GM21529 (cell line): ENCODE data around the gene ABCG4.
"Not testable (repeated sequence)": the region's sequence is repeated elsewhere in the genome, so short reads cannot be mapped to it uniquely, and the experiment has no call there.

Experiments
- ATAC-seq: cut with Tn5 transposase; IDR thresholded peaks from one replicate; pipeline ENCODE4 v1.9.1; 2021; ENCODE audit not compliant: unreplicated experiment

ABCG4 gene

GRCh38 chr11:119149018-119149785, at the start of gene ABCG4:
Gene ABCG4 (plus strand): TSS chr11:119149052. CDS start chr11:119149966, 914 bp downstream.
- ATAC-seq = no peak

GRCh38 chr11:119099711-119100110, 49.1 kb upstream of the ABCG4 start:
- ATAC-seq = no peak

- ATAC-seq = no peak
Observed at GRCh38 chr11:119100246-119100970, 48.4 kb upstream of the ABCG4 start.

- ATAC-seq = peak; percentile 11
Observed at GRCh38 chr11:119100994-119101758, 47.7 kb upstream of the ABCG4 start.

GRCh38 chr11:119101759-119102423, 47.0 kb upstream of the ABCG4 start, which contains the start of gene DPAGT1:
Gene DPAGT1 (minus strand): TSS chr11:119101853. CDS start chr11:119101655, 198 bp downstream.
- ATAC-seq = peak; percentile 75

GRCh38 chr11:119103161-119103664, 45.6 kb upstream of the ABCG4 start:
- ATAC-seq = not testable (repeated sequence)

GRCh38 chr11:119103793-119104192, 45.1 kb upstream of the ABCG4 start:
- ATAC-seq = no peak

GRCh38 chr11:119106564-119107537, 42.0 kb upstream of the ABCG4 start, which contains the start of gene C2CD2L:
Gene C2CD2L (plus strand): TSS chr11:119107344. CDS start chr11:119107742, 398 bp downstream.
- ATAC-seq = peak; percentile 77

GRCh38 chr11:119107538-119108145, 41.2 kb upstream of the ABCG4 start:
- peak; percentile 30 for ATAC-seq

GRCh38 chr11:119108146-119108856, 40.6 kb upstream of the ABCG4 start:
- ATAC-seq = no peak

- no peak for ATAC-seq
Observed at GRCh38 chr11:119108857-119109221, 40.0 kb upstream of the ABCG4 start.

GRCh38 chr11:119109843-119110242, 39.0 kb upstream of the ABCG4 start:
- no peak for ATAC-seq

GRCh38 chr11:119110439-119110838, 38.4 kb upstream of the ABCG4 start:
- ATAC-seq = no peak

- ATAC-seq = no peak
Observed at GRCh38 chr11:119111361-119111925, 37.4 kb upstream of the ABCG4 start.

- ATAC-seq = no peak
Observed at GRCh38 chr11:119112314-119113020, 36.4 kb upstream of the ABCG4 start.

GRCh38 chr11:119113716-119114115, 35.1 kb upstream of the ABCG4 start:
- no peak for ATAC-seq

- ATAC-seq = no peak
Observed at GRCh38 chr11:119114351-119114750, 34.5 kb upstream of the ABCG4 start.
